Activated T-helper 1 cell treated with anti-CD3 and anti-CD28 coated beads, Interleukin-2, amount 50 U/mL, for 16 hours (primary cell): ENCODE measurements around the gene CLEC4M.
"Not testable (repeated sequence)": the region's sequence is repeated elsewhere in the genome, so short reads cannot be mapped to it uniquely, and the experiment has no call there.

ENCODE experiments used
- DNase-seq, 2 donors: peaks; one replicate each; pipeline ENCODE4 v3.0.0-alpha.2; 2020; ENCODE audit warnings: low read depth in 1 of 2, low spot score in 1 of 2

CLEC4M gene

GRCh38 chr19:7772752-7773291 is 9.8 kb downstream of the CLEC4M start:
- DNase-seq: no peak

GRCh38 chr19:7773841-7774240 is 10.8 kb downstream of the CLEC4M start:
- DNase-seq: no peak

- no peak for DNase-seq
Measured at GRCh38 chr19:7775761-7776160, 12.7 kb downstream of the CLEC4M start.

GRCh38 chr19:7778081-7778480 is 15.0 kb downstream of the CLEC4M start:
- DNase-seq: no peak

DNA sequence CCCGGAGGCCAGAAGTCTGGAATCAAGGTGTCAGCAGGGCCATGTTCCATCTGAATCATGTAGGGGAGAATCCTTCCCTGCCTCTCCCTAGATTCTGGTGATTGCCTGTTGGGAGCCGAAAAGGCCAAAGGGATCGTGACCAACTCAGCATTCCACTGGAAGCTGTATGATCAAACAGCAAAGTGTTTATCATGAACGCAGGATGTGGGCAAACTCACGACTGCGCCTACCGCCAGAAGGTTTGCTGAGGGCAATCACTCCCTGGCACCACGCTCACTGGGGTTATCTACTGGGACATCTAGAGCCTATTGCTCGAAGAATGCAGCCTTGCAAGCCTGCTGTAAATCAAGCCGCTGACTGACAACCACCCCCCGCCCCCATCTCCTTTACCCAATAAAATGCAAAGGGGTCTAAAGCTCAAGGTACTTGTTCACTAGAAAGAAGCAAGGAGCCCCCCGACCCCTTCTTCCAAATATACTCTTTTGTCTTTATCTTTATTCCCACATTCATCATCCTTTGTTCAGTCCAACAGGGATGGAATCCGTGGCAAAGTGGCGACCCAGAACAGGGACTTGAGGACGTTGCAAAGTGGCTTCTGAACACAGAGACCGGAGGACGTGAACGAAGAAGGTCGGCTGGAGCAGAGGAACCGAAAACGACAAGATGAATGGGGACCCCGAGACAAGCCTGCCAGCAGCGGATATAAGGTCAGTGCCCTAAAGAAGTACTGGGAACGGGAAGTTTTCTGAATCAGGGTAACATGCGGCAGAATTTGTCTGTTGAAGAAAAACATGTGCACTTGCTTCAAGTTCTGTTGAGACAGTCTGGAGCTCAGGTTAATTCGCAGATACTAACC is 16.8 kb downstream of the CLEC4M start:
- DNase-seq: no peak

DNA sequence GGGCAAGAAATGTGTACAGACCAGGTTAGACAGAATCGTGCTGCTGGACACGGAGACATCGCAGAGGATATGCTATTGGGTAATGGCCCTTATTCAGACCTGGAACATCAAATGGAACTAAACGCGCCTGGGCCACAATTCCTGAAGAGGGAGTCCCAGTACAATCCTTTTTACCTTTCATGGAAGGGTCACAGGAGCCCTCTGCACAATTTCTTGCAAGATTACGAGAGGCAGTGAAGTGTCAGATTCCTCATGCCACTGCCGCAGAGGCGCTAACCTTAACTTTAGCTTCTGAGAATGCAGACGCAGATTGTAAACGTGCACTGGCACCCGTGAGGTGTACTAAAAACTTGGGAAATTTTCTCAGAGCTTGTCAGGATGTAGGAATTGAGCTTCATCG is 18.1 kb downstream of the CLEC4M start:
- no peak for DNase-seq

- DNase-seq: no peak
Measured at GRCh38 chr19:7783991-7784423, 21.0 kb downstream of the CLEC4M start.

DNA sequence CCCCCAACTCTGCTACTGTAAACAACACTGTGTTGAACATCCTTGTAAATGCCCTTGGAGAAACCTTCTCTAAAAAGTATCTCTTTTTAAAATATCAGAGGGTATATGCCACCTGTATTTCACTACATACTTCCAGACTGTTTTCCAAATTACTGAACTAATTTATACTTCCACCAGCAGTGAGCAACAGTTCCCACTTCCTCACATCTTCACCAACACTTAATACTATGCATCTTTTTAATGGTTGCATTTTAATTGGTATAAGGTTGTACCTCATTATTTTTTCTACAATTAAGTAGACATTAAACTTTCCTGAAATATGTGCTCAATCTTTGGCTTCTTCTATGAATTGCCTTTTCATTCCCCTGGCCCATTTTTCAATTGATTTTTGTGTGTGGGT is 21.8 kb downstream of the CLEC4M start:
- no peak for DNase-seq

DNA sequence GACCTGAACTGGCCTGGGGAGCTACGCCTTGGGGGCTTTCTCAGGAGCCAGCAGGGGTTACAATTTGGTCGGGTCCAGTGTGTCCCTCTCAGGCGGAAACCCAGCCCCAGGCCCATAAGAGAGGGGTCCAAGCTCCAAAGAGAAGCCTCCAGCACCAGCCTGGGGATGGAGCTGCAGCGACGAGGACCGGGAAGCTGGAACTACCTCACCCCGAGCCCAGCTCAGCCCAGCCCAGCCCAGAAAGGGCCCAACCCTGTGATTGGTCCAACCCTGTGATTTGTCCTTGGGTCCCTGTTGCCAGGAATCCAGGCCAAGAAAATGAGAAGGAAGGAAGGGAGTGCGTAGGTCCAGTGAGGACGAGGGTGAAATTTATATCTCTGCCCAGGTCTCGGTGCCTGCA is 24.1 kb downstream of the CLEC4M start:
- DNase-seq: no peak

DNA sequence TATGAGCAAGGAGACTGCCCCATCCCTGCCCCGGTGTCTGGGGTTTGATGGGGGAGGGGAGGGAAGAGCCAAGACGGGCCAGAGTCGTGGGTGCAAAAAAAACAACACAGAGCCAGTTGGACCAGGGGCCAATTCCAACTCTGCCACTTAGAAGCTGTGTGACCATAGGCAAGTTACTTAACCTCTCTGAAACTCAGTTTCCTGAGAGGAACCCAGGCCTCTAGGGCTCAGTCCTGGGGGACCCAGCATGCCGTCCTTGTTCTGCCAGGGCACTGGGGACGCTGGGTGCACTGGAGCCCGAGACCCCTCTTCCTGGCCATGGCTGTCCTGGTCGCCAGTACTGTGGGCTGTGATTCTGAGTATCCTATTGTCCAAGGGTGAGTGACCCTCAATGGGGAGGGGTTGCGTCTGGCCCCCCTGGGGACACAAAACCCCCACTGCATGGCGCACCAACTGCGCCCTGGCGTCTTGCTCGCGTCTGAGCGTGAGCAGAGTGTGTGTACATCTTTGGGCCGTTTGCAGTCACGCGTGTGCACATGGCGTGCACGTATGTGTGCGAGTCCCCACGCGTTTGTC is 24.6 kb downstream of the CLEC4M start:
- DNase-seq: no peak

DNA sequence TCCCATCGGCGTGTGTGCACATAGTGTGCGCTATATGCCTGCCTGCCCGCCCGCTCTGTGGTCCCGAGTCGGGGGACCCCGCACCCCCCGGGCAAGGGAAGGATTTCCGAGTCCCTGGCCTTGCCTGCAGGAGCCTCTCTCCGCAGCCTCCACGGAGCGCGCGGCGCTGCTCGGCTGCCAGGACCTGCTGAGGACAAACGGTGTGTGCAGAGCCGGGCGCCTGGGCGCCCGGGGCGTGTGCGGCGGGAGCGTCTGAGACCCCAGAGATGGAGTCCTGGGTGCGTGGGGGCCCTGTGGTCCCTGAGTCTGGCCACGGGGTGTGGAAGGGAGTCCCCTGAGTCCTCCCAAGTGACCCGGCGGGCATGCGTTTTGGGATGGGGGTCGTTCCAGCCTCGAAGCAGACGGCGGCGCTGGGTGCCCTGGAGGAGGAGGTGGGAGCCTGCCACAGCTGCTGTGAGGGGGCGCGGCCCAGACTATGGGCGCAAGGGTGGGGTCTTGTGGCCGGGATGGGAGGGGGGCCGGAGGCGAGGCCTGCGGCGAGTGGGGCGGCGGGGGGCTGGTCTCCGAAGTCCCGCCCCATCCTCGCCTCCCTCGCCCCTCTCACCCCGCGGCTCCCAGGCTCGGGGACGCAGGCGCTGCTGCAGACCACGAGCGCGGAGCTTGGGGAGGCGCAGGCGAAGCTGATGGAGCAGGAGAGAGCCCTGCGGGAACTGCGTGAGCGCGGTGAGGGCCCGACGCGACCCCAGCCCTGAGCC is 25.3 kb downstream of the CLEC4M start:
- DNase-seq: no peak

DNA sequence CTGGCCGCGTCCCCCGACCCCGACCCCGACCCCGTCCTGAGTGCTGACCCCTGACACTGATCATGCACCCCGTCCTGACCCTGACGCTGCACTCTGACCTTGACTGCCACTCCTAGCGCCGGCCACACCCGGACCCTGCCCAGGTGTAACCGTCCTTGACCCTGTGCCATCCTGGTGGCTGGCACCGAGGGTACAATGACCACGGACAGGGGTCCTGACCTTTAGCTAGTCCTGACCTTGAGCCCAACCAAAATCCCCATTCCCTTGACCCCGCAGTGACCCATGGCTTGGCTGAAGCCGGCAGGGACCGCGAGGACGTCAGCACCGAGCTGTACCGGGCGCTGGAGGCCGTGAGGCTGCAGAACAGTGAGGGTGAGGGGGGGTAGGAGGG is 25.9 kb downstream of the CLEC4M start:
- DNase-seq: no peak

DNA sequence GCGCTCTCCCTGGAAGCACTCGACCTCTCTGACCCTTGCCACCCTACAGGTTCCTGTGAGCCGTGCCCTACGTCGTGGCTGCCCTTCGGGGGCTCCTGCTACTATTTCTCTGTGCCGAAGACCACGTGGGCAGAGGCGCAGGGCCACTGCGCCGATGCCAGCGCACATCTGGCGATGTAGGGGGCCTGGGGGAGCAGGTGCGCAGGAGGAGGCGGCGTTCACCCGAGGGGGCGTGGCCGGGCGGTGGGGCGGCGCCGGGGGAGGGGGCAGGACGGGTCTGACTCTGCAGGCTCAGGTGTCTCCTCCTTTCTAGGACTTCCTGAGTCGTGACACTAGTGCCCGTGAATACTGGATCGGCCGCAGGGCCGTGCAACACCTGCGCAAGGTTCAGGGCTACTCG is 26.4 kb downstream of the CLEC4M start:
- no peak for DNase-seq

- DNase-seq: no peak
Measured at GRCh38 chr19:7790416-7790815, 27.4 kb downstream of the CLEC4M start.

DNA sequence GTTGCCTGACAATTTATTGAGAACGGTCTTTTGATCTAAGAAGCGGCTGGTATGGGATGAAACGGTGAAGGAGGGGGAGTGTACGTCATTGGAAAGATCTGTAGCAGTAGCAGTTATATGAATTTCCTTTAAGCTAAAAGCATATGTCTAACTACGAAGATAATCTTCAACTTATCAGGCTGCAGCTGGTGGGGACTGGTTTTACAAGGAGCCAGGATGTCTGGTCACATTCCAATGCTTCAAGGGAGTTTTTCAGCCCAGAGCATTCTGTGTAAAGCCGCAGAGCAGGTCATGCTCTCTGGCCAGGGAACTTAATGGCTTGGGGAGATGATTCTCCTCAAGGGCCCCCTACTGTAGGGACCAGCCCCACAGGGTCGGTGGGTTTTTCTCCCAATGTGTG is 29.2 kb downstream of the CLEC4M start:
- no peak for DNase-seq

GRCh38 chr19:7792701-7793100 is 29.7 kb downstream of the CLEC4M start:
- not testable (repeated sequence) for DNase-seq

DNA sequence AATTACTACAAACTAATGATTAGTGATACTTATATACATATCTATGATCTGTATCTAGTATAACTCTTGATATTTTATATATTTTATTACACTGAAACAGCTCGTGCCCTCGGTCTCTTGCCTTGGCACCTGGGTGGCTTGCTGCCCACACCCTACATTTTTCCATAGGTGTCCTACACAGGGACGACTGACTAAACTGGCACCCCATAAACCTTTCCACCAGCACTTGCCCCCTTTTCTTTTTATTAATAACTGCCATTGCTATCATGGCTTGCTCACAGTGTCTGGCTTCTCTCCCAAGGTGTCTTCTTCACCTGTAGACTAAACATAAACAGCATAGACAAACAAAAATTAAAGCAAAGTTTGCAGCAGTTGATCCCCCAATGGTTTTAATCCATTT is 30.4 kb downstream of the CLEC4M start:
- DNase-seq: no peak

DNA sequence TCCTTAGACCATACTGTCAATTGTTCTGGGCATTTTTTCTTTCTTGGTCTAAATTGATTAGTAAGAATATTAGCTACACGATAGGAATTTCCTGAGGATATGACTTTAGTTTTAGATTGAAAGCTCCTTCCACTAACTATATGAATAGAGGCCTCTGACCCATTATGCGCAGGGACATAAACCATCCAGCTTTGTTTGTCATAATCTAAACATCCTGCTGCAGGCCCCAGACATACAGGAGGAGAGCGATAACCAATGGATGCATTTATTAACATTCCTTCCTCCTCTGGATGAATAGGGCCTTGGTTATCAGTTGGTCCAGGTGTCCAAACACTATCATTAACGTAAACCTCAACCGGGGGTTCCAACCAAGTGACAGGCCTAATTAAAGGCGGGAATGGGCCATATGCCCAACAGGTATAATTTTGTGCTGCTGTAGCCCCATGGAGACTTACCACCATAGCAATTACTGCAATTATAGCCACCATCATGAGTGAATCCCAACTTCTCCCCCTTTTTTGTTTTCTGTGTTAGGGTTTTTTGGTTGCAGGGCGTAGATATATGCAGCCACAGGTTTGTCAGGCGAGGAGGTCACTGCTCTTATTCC is 32.6 kb downstream of the CLEC4M start:
- no peak for DNase-seq

- DNase-seq: peak in 1 of 2 donors; percentile 21
Measured at GRCh38 chr19:7799640-7800355, 36.8 kb downstream of the CLEC4M start.

GRCh38 chr19:7801020-7801570 is 38.1 kb downstream of the CLEC4M start:
- no peak for DNase-seq
